Liver (tissue), 3 donors: ENCODE measurements around the gene NRIP2.

Experiments used
- GABPA ChIP-seq, 2 donors: IDR thresholded peaks in 1 of 2; conservative IDR thresholded peaks in 1 of 2; 2 replicates each; pipeline ENCODE4 v1.6.1; 2016; ENCODE audit warnings: antibody characterized with exemption in 2 of 2, mild to moderate bottlenecking in 1 of 2, moderate library complexity in 1 of 2
- RAD21 ChIP-seq, 2 donors: IDR thresholded peaks; 2 replicates each; pipeline ENCODE4 v1.6.1; 2016; ENCODE audit warnings: antibody characterized with exemption in 2 of 2, mild to moderate bottlenecking in 2 of 2
- SP1 ChIP-seq: IDR thresholded peaks from 2 replicates; pipeline ENCODE4 v1.6.1; 2018; ENCODE audit warnings: antibody characterized with exemption, mild to moderate bottlenecking
- TAF1 ChIP-seq: conservative IDR thresholded peaks from 2 replicates; pipeline ENCODE4 v1.6.1; 2016; ENCODE audit warnings: antibody characterized with exemption, mild to moderate bottlenecking
- TF ChIP-seq, protein P1 (sequence below): IDR thresholded peaks from 2 replicates; pipeline ENCODE4 v1.6.1; 2016; ENCODE audit warnings: antibody characterized with exemption
- TF ChIP-seq, protein P2 (sequence below): fragments of 150-350 bp; IDR thresholded peaks from 2 replicates; pipeline ENCODE4 v1.5.1; 2017; ENCODE audit warnings: improper control_type of control experiment, low read depth, low read length; ENCODE audit not compliant: missing input control
- TF ChIP-seq, protein P3 (sequence below): IDR thresholded peaks from 2 replicates; pipeline ENCODE4 v1.6.1; 2016; ENCODE audit warnings: antibody characterized with exemption, mild to moderate bottlenecking
- TF ChIP-seq, protein P4 (sequence below): IDR thresholded peaks from 2 replicates; pipeline ENCODE4 v1.6.1; 2016; ENCODE audit warnings: antibody characterized with exemption
- TF ChIP-seq, protein P5 (sequence below): IDR thresholded peaks from 2 replicates; pipeline ENCODE4 v1.6.1; 2016; ENCODE audit warnings: antibody characterized with exemption
- donor health status: healthy.
- donor health status: healthy.

DNA sequence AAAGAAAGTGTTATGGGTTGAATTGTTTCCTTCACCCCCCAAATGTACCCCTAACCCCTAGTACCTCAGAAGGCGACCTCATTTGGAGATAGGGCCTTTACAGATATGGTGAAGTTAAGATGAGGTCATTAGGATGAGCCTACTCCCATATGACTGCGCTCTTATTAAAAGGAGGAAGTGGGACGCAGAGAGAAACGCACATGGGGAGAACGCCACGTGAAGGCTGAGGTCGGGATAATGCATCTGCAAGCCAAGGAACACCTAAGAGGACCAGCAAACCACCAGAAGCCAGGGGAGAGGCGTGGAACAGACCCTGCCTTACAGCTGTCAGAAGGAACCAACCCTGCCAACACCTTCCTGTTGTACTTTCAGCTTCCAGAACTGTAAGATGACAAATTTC is 1.7 kb upstream of the NRIP2 start:
- TF ChIP-seq, protein P1, sequence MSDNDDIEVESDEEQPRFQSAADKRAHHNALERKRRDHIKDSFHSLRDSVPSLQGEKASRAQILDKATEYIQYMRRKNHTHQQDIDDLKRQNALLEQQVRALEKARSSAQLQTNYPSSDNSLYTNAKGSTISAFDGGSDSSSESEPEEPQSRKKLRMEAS, result no peak
- TF ChIP-seq SP1 (no peak), RAD21 (IDR thresholded peaks at IDR 0.05) (no peak), GABPA (IDR thresholded peaks at IDR 0.05 in 1 of 2, conservative IDR thresholded peaks at IDR 0.05 in 1 of 2) (no peak), TAF1 (no peak)
- TF ChIP-seq, protein P2, sequence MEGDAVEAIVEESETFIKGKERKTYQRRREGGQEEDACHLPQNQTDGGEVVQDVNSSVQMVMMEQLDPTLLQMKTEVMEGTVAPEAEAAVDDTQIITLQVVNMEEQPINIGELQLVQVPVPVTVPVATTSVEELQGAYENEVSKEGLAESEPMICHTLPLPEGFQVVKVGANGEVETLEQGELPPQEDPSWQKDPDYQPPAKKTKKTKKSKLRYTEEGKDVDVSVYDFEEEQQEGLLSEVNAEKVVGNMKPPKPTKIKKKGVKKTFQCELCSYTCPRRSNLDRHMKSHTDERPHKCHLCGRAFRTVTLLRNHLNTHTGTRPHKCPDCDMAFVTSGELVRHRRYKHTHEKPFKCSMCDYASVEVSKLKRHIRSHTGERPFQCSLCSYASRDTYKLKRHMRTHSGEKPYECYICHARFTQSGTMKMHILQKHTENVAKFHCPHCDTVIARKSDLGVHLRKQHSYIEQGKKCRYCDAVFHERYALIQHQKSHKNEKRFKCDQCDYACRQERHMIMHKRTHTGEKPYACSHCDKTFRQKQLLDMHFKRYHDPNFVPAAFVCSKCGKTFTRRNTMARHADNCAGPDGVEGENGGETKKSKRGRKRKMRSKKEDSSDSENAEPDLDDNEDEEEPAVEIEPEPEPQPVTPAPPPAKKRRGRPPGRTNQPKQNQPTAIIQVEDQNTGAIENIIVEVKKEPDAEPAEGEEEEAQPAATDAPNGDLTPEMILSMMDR, result no peak
- TF ChIP-seq, protein P3, sequence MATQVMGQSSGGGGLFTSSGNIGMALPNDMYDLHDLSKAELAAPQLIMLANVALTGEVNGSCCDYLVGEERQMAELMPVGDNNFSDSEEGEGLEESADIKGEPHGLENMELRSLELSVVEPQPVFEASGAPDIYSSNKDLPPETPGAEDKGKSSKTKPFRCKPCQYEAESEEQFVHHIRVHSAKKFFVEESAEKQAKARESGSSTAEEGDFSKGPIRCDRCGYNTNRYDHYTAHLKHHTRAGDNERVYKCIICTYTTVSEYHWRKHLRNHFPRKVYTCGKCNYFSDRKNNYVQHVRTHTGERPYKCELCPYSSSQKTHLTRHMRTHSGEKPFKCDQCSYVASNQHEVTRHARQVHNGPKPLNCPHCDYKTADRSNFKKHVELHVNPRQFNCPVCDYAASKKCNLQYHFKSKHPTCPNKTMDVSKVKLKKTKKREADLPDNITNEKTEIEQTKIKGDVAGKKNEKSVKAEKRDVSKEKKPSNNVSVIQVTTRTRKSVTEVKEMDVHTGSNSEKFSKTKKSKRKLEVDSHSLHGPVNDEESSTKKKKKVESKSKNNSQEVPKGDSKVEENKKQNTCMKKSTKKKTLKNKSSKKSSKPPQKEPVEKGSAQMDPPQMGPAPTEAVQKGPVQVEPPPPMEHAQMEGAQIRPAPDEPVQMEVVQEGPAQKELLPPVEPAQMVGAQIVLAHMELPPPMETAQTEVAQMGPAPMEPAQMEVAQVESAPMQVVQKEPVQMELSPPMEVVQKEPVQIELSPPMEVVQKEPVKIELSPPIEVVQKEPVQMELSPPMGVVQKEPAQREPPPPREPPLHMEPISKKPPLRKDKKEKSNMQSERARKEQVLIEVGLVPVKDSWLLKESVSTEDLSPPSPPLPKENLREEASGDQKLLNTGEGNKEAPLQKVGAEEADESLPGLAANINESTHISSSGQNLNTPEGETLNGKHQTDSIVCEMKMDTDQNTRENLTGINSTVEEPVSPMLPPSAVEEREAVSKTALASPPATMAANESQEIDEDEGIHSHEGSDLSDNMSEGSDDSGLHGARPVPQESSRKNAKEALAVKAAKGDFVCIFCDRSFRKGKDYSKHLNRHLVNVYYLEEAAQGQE, result no peak
- TF ChIP-seq, protein P4, sequence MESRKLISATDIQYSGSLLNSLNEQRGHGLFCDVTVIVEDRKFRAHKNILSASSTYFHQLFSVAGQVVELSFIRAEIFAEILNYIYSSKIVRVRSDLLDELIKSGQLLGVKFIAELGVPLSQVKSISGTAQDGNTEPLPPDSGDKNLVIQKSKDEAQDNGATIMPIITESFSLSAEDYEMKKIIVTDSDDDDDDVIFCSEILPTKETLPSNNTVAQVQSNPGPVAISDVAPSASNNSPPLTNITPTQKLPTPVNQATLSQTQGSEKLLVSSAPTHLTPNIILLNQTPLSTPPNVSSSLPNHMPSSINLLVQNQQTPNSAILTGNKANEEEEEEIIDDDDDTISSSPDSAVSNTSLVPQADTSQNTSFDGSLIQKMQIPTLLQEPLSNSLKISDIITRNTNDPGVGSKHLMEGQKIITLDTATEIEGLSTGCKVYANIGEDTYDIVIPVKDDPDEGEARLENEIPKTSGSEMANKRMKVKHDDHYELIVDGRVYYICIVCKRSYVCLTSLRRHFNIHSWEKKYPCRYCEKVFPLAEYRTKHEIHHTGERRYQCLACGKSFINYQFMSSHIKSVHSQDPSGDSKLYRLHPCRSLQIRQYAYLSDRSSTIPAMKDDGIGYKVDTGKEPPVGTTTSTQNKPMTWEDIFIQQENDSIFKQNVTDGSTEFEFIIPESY, result no peak
- TF ChIP-seq, protein P5, sequence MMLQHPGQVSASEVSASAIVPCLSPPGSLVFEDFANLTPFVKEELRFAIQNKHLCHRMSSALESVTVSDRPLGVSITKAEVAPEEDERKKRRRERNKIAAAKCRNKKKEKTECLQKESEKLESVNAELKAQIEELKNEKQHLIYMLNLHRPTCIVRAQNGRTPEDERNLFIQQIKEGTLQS, result no peak
